ENCODE measurements around the gene TUBB4B.

Gene TUBB4B

GRCh38 chr9:137276473-137277328 lies 35.6 kb downstream of the TUBB4B start:
- DNase-seq (ENCODE audit: low spot score), result no peak
- H3K27me3 ChIP-seq (ENCODE audit: insufficient read depth, poor library complexity, severe bottlenecking), result no peaks in the 10 kb centered on the region
- H3K4me3 ChIP-seq (ENCODE audit: severe bottlenecking), result peak overlapping the region; percentile 81
- H3K36me3 ChIP-seq (ENCODE audit: low read depth), result peaks cover 33% of the 10 kb centered on the region
- TF ChIP-seq CTCF (IDR thresholded peaks at IDR 0.05; ENCODE audit: poor library complexity, severe bottlenecking), result no peak
- H3K4me1 ChIP-seq (ENCODE audit: insufficient read depth, poor library complexity, severe bottlenecking), result peaks cover 18% of the 10 kb centered on the region
- peak; percentile 22 for ATAC-seq (ENCODE audit: low read depth)
- peak overlapping the region; percentile 88 for H3K27ac ChIP-seq (ENCODE audit: poor library complexity, severe bottlenecking)
- H3K9me3 ChIP-seq (ENCODE audit: severe bottlenecking), result no peaks in the 10 kb centered on the region

GRCh38 chr9:137277329-137278041 lies 36.4 kb downstream of the TUBB4B start, which contains the start of gene TOR4A:
Gene TOR4A (plus strand): TSS chr9:137277726. CDS start chr9:137278690, 964 bp downstream.
- ATAC-seq (ENCODE audit: low read depth), result peak; percentile 86
- Histone ChIP-seq H3K4me3 (ENCODE audit: severe bottlenecking) (peak within 1 kb of the TSS; percentile 81), H3K9me3 (ENCODE audit: severe bottlenecking) (no peaks in the 10 kb centered on the region), H3K27ac (ENCODE audit: poor library complexity, severe bottlenecking) (peak within 1 kb of the TSS; percentile 88), H3K27me3 (ENCODE audit: insufficient read depth, poor library complexity, severe bottlenecking) (no peaks in the 10 kb centered on the region), H3K36me3 (ENCODE audit: low read depth) (peaks cover 34% of the 10 kb centered on the region), H3K4me1 (ENCODE audit: insufficient read depth, poor library complexity, severe bottlenecking) (peaks cover 18% of the 10 kb centered on the region)
- peak; percentile 98 for DNase-seq (ENCODE audit: low spot score)
- TF ChIP-seq CTCF (IDR thresholded peaks at IDR 0.05; ENCODE audit: poor library complexity, severe bottlenecking), result peak; percentile 48

- DNase-seq (ENCODE audit: low spot score) (peak; percentile 73), ATAC-seq (ENCODE audit: low read depth) (peak; percentile 2)
- Histone ChIP-seq H3K36me3 (ENCODE audit: low read depth) (peaks cover 37% of the 10 kb centered on the region), H3K27ac (ENCODE audit: poor library complexity, severe bottlenecking) (peak overlapping the region; percentile 88), H3K4me3 (ENCODE audit: severe bottlenecking) (peak overlapping the region; percentile 81), H3K27me3 (ENCODE audit: insufficient read depth, poor library complexity, severe bottlenecking) (no peaks in the 10 kb centered on the region), H3K4me1 (ENCODE audit: insufficient read depth, poor library complexity, severe bottlenecking) (peaks cover 18% of the 10 kb centered on the region), H3K9me3 (ENCODE audit: severe bottlenecking) (no peaks in the 10 kb centered on the region)
- TF ChIP-seq CTCF (IDR thresholded peaks at IDR 0.05; ENCODE audit: poor library complexity, severe bottlenecking), result no peak
Measured at GRCh38 chr9:137278061-137278701, 37.1 kb downstream of the TUBB4B start.

GRCh38 chr9:137278721-137279711 lies 37.9 kb downstream of the TUBB4B start:
- H3K9me3 ChIP-seq (ENCODE audit: severe bottlenecking), result no peaks in the 10 kb centered on the region
- peak overlapping the region; percentile 88 for H3K27ac ChIP-seq (ENCODE audit: poor library complexity, severe bottlenecking)
- ATAC-seq (ENCODE audit: low read depth) (no peak), DNase-seq (ENCODE audit: low spot score) (no peak)
- no peaks in the 10 kb centered on the region for H3K27me3 ChIP-seq (ENCODE audit: insufficient read depth, poor library complexity, severe bottlenecking)
- TF ChIP-seq CTCF (IDR thresholded peaks at IDR 0.05; ENCODE audit: poor library complexity, severe bottlenecking), result no peak
- H3K4me3 ChIP-seq (ENCODE audit: severe bottlenecking), result peak overlapping the region; percentile 81
- peaks cover 42% of the 10 kb centered on the region for H3K36me3 ChIP-seq (ENCODE audit: low read depth)
- H3K4me1 ChIP-seq (ENCODE audit: insufficient read depth, poor library complexity, severe bottlenecking), result peaks cover 14% of the 10 kb centered on the region
